HG02981 (cell line): ENCODE data around the gene USP10.
A peak's percentile ranks its signal among the peaks of the same experiment; 100 is the strongest.

Experiments used
- ATAC-seq: cut with Tn5 transposase; IDR thresholded peaks from one replicate; pipeline ENCODE4 v1.9.1; 2021; ENCODE audit warnings: mild to moderate bottlenecking, moderate library complexity; ENCODE audit not compliant: unreplicated experiment

Gene USP10

DNA sequence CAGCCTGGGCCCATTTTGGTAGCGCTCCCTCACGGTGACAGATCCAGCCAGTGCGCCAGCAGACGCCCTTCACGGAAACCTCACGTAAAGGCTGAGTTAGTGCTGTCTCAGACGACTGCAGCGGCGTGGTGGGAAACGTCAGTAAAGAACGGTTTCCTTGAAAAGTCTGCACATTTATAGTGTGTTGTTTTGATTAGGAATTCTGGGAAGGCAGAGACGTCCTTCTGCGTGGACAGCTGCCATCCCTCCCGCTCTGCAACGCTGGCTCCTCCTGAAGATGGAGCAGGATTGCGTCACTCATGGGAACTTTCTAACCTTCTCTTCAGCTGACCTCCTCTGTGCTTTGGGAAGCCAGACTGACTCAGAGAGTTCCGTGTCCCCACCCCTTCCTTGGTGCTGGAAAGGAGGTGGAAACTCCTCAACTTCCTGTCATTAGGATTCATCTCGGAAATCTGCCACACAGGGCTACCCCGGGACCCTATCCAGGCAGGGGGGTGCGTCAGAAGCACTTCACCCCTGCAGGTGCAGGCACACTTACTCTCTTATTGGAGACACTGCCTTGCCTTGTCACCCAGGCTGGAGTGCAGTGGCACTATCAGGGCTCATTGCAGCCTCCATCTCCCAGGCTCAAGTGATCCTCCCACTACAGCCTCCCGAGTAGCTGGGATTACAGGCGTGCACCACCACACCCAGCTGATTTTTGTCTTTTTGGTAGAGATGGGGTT, 95.7 kb downstream of the USP10 start:
- no peak for ATAC-seq

DNA sequence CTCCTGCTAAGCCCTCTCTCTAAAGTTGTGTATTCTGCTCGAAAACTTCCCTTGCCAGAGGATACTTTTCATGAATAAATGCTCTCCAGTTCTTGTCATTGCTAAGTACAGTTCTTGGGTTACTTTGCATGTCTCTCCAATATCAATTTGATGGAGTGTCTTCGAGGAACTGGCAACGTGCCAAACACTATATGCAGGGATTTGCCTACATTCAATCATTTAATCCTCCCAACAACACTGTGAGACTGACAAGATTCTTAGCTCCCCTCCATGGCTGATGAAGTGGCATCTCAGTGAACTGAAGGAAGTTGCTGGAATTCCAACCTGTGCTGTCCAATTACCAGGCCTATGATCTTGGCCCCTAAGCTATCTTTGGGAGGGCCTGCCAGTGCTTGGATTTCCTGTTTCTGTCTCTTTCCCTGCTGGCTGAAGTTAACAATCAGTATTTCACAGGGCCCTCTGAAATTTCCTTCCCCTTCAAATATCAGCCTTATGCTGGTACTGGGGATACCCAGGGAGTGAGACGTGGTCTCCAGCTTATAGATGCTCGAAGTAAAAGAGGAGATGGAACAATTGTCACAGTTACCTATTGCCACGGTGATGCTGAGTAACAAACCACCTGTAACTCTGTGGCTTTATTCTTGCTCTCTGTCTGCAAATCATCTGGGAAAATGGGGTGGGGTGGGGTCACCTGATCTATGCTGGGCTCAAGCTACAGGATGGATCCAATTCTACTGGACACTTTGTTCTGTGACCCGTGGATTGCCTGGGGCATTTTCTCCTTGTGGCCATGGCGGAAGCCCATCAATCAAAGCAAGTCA, 100.6 kb downstream of the USP10 start:
- ATAC-seq: no peak

DNA sequence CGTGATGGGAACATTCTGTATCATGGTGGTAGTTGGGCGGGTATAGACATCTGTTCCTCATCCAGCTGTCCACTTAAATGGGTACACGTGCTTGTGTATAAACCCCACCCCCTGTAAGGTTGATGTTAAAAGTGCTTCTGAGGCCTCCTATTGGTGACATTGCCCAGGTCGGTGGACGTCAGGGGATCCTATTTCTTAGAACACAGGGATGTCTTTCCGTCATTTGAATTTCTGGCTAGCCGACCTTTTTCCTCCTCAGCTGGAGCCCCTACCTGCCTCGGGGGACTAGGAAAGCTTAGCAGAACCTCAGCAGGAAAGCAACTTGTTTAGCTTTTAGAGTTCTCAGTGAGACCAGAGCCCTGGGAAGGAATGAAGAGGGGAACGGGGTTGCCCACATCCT, 103.3 kb downstream of the USP10 start:
- no peak for ATAC-seq

DNA sequence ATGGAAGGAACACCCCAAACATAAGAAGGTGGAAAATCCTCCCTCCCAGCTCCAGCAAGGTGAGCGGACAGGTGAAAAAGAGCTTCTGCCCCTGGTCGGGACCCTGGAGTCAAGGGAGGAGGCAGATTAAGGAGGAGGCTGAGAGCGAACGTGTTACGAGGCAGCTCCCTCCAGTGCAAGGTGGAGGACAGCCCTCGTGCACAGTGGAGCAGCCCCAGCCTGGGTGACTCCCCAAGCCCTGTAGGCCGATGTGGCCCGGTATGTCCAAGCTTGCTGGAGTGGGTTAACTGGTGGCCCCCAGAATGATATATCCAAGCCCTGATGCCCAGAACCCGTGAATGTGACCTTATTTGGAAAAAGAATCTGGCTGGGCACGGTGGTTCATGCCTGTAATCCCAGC, 104.5 kb downstream of the USP10 start:
- ATAC-seq: no peak

DNA sequence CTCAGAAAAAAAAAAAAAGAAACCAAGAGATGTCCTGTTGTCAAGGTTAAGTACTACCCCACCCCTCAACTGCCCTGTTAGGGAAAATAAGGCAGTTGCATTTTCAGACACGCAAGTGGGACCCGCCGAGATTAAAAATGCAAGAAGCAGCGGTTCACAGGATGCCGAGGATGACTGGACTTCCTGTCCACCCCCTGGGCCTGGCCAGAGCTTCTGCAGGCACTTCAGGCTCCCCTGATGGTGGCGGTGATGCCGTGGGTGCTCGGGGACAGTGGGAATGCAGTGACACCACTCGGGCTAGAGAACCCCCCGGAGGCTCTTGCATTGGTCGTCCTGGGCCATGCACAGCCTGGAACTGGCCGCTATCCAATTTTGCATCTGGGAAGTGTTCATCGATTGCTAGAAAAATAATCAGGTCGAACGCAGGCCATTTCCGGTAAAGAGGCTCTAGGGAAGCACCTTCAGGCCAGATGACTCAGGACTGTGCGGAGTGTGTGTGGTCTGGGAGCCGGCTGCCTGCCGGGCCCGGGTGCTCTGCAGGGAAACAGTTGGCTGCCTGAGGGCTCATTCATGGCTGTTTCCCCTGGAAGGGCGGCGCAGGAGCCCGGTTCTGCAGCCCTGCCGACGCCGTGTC, 106.6 kb downstream of the USP10 start:
- ATAC-seq: no peak

DNA sequence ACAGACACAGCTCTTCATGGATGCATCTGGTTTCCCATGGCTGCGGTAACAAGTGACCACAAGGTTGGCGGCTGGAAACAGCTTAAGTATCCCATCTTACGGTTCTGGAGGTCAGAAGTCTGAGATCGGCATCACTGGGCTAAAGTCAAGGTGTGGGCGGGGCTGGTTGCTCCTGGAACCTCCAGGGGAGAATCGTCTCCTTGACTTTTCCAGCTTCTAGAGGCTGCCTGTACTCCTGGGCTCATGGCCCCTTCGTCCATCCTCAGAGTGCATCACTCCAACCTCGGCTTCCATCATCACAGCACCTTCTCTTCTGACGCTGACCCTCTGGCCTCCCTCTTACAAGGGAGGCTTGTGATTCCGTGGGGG, 107.1 kb downstream of the USP10 start:
- no peak for ATAC-seq

DNA sequence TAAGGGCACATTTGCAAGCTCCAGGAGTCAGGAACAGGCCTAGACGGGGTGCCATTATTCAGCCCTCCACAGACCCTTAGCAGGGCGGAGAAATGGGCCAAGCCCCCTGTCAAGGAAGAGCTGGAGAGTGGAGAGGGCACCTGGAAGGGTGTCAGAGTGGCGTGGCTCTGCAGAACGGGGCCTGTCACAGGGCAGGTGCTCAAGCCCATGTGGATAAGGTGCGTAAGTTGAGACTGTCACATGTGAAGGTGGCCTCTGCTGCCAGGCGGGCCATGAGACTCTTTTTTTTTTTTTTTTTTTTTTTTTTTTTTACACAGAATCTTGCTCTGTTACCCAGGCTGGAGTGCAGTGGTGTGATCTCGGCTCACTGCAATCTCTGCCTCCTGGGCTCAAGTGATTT, 108.0 kb downstream of the USP10 start:
- no peak for ATAC-seq

DNA sequence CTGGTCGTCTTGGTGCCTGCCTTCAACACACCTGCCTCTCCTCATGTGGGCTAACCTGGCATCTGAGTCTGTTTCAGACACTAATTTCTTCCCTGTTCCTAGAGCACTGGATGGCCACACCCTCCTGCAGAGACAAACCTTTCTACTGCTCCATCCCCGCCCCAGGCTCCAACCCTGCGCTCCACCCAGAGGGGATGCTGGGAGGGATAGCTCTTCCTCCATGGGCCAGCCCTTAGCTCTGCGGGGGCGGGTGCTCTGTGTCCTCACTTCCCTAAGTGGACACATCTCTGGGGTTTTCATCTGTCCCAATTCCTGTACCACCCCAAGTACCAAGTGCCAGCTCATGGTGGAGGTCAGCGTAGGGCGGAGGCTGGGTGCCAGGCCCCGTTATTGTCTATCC, 109.0 kb downstream of the USP10 start:
- ATAC-seq: no peak

DNA sequence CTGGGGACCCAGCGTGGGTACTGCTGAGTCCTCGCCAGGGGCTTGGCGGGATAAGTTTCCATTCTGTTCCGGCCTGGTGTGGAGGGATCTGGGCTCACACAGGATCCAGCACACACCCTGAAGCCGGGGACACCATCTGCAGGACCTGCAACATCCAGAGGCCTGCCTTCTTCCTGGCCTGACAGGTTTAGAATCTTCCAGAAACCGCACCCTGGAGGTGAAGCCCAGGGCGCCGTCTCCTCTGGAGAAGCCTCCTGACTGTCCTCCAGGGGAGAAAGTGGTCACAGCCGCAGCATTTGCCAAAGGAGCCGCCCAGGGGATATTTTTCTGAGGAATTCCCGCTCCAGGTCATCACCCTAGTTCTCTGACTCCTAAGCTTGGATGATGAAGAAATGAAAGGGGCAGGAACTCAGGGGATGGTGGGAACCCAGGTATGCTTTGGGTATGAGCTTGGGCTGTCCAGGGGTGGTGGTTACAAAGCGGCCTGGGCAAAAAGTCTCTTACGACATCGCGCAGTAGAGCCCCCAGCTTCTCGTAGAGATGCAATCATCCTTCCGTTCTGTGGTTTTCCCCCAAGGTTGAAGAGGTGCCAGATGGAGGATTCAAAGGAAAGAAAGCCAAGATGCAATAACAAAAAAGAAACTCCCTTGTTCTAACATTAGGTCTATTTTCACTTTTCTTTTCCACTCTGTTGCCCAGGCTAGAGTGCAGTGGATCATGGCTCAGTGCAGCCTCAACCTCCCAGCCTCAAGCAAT, 110.9 kb downstream of the USP10 start:
- no peak for ATAC-seq

DNA sequence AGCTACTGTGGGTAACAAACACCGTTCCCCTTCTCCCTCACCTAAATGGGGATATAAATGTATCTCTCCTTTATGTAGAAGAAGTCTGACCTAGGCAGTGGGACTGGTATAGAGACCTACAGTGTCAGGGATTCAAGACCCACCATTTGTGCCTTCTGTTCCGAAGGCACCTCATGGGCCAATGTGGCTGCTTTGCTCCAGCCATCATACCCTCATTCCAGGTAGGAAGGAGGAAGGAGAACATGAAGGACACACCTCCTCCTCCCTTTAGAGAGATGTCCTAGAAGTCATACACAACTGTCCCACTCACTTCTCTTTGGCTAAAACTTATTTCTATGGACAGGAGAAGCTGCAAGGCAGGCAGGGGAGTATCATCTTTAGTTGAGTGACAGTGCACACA, 111.7 kb downstream of the USP10 start:
- no peak for ATAC-seq

DNA sequence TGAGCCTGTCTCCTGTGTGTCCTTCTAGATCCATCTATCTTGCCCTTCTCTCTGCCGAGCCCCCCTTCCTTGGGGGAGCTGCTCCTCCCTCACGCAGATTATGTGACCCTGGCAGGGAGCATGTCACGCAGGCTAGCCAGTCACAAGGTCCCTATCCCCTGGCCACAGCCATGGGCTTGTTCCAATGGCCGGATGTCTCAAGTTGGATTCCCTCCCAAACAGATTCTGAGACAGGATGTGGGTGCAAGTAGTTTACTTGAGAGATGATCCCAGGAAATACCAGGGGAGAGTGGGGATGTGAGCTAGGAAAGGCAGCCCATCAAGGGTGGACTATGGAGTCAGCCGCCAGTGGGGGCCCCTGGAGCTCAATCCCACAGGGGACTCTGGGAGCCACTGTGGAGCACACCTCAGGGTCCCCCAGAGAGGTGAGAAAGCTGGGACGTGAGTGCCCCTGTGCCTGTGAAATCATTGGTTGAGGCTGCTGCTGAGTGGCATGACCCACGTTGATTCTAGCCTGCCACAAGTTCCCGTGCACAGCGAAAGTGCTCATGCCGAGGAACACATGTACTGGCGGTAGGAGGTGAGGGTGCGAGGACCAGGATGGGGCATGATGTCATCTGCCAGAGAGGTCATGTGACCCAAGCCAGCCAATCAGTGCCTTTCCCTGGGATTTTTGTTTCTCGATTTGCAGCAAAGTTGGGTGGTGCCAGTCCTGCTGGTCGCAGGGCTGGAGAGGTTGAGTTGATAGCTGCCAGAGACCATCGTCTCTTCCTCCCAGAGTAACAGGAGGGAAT, 113.5 kb downstream of the USP10 start:
- ATAC-seq: no peak

DNA sequence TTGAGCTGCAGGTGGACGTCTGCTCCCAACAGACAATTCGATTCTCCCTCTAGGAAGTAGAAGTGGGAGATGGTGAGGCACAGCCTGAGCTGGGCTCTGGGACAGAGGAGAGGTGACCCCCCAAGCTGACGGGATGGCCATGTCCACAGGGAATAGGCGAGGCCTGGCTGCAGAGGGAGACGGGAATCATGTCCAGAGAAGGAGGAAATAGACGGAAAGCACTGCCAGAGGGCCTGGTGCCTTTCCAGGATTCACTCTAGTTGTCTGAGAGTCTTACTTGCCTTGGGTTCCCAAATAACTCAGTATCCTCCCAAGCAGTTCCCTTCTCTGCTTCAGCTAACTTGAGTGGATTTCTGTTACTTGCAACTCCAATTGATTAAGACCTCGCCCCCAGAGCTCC, 115.7 kb downstream of the USP10 start:
- ATAC-seq: no peak

DNA sequence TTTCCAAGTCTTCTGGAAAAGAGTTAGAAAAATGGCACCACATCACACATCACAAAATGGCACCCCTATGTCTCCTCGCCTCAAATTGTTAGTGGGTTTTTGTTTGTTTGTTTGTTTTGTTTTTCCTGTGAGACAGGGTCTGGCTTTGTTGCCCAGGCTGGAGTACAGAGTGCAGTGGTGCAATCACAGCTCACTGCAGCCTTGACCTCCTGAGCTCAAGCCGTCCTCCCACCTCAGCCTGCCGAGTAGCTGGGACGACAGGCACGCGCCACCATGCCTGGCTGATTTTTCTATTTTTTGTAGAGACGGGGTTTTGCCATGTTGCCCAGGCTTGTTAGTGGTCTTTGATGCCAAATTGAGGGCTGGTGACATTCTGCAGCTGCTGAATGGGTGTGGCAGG, 116.2 kb downstream of the USP10 start:
- no peak for ATAC-seq

DNA sequence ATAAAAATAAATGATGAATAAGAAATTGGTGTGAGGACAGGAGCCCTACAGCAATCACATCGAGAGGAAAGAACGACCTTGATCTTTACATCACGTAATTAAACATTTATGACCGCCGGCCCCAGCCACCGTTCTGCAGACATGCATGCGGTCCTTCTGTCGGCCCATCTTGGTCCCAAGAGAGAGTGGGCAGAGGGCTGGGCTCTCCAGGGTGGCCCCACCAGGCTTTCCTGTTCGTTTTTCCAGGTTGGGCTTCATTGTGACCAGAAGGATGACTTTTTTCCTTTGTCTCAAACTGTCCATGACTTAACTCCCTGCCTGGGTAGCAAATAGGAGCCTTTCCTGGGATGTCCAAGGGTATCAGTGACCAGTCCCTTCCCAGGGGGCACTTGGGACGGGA, 116.7 kb downstream of the USP10 start:
- ATAC-seq: no peak

DNA sequence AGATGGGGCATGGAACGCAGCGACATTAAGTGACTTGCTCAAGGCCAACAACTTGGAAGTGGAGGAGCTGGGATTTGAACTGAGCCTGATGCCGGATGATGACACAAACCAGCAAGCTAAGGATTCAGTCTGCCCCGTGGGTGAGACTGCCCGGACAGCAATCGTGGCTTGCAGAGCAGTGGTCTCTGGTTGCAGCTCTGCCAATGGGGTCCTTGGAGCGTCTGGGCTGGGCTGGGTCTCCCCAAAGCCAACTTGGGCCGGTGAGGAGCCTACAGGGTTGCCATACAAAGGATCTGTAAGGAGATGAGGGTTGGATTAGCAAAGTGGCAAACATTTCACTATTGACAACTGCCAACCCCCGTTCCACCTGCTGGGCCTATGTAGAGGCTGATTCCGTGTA, 117.4 kb downstream of the USP10 start:
- no peak for ATAC-seq

DNA sequence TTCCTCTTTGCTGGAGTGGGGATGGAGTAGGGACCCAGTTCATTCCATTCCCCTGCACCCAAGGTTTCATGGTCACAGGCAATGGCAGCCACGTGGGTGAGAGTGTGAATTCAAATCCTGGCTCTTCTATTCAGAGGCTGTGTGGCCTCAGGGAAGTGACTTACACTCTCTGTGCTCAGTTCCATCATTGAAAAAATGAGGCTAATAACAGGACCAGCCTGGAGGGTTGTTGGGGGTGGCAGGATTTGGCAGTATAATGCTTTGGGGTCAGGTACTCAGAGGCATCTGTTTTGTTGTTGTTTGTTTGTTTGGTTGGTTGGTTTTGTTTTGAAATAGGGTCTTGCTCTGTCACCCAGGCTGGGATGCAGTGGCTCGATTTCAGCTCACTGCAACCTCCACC, 117.8 kb downstream of the USP10 start:
- no peak for ATAC-seq

DNA sequence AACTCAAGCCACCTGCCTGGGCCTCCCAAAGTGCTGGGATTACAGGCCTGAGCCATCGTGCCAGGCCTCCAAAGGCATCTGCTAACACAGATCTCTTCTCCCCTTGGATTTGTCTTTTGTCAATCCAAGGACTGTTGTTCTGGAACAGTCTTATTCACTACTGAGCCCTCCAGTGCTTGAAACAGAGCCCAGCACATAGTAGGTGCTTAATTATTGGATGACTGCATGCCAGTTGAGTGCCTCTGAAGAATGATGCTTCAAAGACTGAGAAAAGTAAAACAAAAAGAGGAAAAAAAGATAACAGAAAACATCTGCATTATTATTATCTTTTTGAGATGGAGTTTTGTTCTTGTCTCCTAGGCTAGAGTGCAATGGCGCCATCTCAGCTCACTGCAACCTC, 118.3 kb downstream of the USP10 start:
- ATAC-seq: no peak

DNA sequence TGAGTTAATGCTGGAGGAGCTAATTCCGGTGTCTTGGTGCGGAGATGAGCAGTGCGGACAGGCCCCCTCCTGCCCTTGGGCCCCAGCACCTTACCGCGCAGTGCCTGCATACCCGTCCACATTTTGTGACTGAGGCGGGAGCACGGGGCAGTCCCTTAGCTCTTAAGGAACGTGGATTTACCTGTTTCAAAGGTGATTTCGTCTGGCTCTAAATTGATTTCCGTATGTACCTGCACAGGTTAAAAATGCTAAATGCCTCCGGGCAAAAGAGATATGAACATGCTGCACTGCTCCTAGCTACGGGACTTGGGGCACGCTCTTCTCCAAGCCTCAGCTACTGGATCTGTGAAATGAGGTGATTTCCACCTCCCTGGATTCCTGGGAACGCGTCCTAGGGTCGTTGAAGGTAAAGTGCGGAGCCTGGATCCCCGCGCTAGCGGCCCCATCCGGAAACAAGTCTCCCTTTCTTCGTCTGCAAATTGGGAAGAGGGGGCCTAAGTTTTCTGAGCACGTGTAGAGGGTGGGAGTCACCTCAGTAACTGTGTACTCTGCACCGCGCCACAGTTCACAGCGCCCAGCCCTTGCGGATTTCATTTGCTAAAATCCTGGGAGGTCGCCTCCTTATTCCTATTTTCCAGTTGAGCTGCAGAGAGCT, 119.3 kb downstream of the USP10 start:
- no peak for ATAC-seq

DNA sequence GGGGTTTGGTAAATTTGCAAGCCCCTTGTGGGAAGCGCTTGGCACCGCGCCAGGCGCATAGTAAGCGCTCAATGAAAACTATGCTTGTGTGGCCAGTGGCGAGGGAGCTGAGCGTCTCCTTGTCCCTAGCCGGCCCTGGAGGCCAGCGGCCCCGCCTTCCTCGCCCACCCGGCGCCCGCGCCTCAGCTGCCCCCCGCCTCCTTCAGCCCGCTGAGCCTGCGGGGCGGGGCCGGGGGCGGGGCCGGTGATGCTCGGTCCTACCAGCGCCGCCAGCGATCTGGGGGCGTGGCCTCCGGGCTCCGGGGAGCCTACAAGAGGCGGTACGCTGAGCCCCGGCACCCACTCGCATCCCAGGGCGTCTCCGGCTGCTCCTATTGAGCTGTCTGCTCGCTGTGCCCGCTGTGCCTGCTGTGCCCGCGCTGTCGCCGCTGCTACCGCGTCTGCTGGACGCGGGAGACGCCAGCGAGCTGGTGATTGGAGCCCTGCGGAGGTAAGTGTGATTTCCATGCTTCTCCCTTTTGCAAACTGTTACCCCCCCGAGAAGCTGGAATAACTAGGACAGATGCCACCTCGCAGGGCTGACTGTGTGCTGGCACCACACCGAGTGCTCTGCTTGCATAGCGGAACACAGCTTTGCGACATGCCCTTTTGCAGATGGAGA, 120.0 kb downstream of the USP10 start, which contains the start of gene CRISPLD2:
CRISPLD2 (plus strand) TSS at position 342 of the 661 bp plus-strand sequence. CDS start 18,511 bp downstream, outside the sequence.
- peak; percentile 57 for ATAC-seq
